A673 (cell line): ENCODE data around the gene MAN2B2. TPM values are rescaled to one million over a fixed set of nuclear protein-coding genes. Genes with fewer than 3 reads are reported as not detected.

ENCODE experiments used
- BruUV-seq: library from RNA; stranded (reverse); fragments of 400-500 nt; replicated peaks from 2 replicates; lab custom pipeline; 2021; lab: Mats Ljungman, UMichigan
- CTCF ChIA-PET: fragments of 300-600 bp; sonication (Branson Sonifier 250); formaldehyde crosslinking; loops from one replicate; lab custom pipeline; 2022; ENCODE audit warnings: antibody characterized with exemption; lab: Charles Lee
- POLR2A ChIA-PET: fragments of 300-600 bp; sonication (Branson Sonifier 250); formaldehyde crosslinking; loops from one replicate; lab custom pipeline; 2022; ENCODE audit warnings: antibody characterized with exemption; ENCODE audit not compliant: low non-redundant PET; lab: Charles Lee
- DNase-seq: peaks from one replicate; pipeline ENCODE4 v3.0.0-alpha.2; 2015; ENCODE audit warnings: low spot score
- H3K27ac ChIP-seq: fragments of 200-600 bp; sonication (generic); 2 replicates; pipeline ENCODE4 v1.5.1; 2016; ENCODE audit warnings: mixed run types, low read depth, mild to moderate bottlenecking, mixed read lengths, antibody characterized with exemption, low read length; ENCODE audit not compliant: poor library complexity, severe bottlenecking
- H3K27me3 ChIP-seq: fragments of 200-600 bp; sonication (generic); replicated peaks from 2 replicates; pipeline ENCODE4 v1.6.1; 2017; ENCODE audit warnings: mixed run types, low read depth, mild to moderate bottlenecking, mixed read lengths, antibody characterized with exemption, low read length; ENCODE audit not compliant: insufficient read depth, poor library complexity
- H3K36me3 ChIP-seq: fragments of 200-600 bp; sonication (generic); 2 replicates; pipeline ENCODE4 v1.6.1; 2016; ENCODE audit warnings: mixed run types, mild to moderate bottlenecking, mixed read lengths, antibody characterized with exemption, low read length; ENCODE audit not compliant: insufficient read depth, poor library complexity, severe bottlenecking
- H3K4me1 ChIP-seq: fragments of 200-600 bp; sonication (generic); 2 replicates; pipeline ENCODE4 v1.6.1; 2017; ENCODE audit warnings: mixed run types, mild to moderate bottlenecking, mixed read lengths, antibody characterized with exemption, low read length; ENCODE audit not compliant: insufficient read depth, poor library complexity, severe bottlenecking
- H3K4me3 ChIP-seq: fragments of 200-600 bp; sonication (generic); 2 replicates; pipeline ENCODE4 v1.5.1; 2016; ENCODE audit warnings: low read depth, mixed run types, mild to moderate bottlenecking, mixed read lengths, low read length; ENCODE audit not compliant: poor library complexity, severe bottlenecking
- H3K9me3 ChIP-seq: fragments of 200-600 bp; sonication (generic); 2 replicates; pipeline ENCODE4 v1.6.1; 2016; ENCODE audit warnings: mixed run types, low read depth, mild to moderate bottlenecking, mixed read lengths, antibody characterized with exemption, low read length; ENCODE audit not compliant: poor library complexity, severe bottlenecking
- CTCF ChIP-seq: fragments of 300-800, 200-600 bp; sonication (generic); conservative IDR thresholded peaks from 2 replicates; pipeline ENCODE4 v1.5.1; 2017; ENCODE audit warnings: low read depth, mild to moderate bottlenecking, antibody characterized with exemption, low read length, moderate library complexity, mixed read lengths
- EZH2 ChIP-seq: fragments of 200-600 bp; sonication (generic); IDR thresholded peaks from 2 replicates; pipeline ENCODE4 v1.6.1; 2017; ENCODE audit warnings: borderline replicate concordance, low read depth, mild to moderate bottlenecking, mixed read lengths, antibody characterized with exemption, low read length; ENCODE audit not compliant: poor library complexity, severe bottlenecking
- intact Hi-C: fragments of 100-400 bp; cut with micrococcal nuclease; formaldehyde crosslinking; loops from one replicate; pipeline ENCODE4 v1.10.0; 2022; ENCODE audit not compliant: unreplicated experiment
- total RNA-seq: library from RNA; stranded (reverse); gene quantifications from 2 replicates; pipeline ENCODE4 v1.2.3, GENCODE V29; 2021

MAN2B2 gene
- total RNA-seq, 1 experiment from 2014 or later, result 14.9 TPM

- BruUV-seq, result no TSS peak
- intact Hi-C loops, result no loop called here
- TF ChIP-seq EZH2 (no peak), CTCF (no peak)
- Histone ChIP-seq H3K4me1 (no peaks in the 10 kb centered on the region), H3K9me3 (peaks cover 5% of the 10 kb centered on the region), H3K27ac (no peak overlapping the region), H3K27me3 (no peaks in the 10 kb centered on the region), H3K36me3 (no peaks in the 10 kb centered on the region), H3K4me3 (no peak overlapping the region)
- no peak for DNase-seq
- POLR2A ChIA-PET, result interaction anchor here (0.6 kb wide), 1 partner anchor 105 kb away, joined by 4 read pairs; no protein-coding TSS in a partner anchor
- CTCF ChIA-PET, result no interaction called here
Measured at GRCh38 chr4:6603128-6603527, 28.1 kb downstream of the MAN2B2 start.

GRCh38 chr4:6605114-6605513 is 30.1 kb downstream of the MAN2B2 start:
- DNase-seq, result no peak
- Histone ChIP-seq H3K27ac (no peak overlapping the region), H3K36me3 (no peaks in the 10 kb centered on the region), H3K4me1 (no peaks in the 10 kb centered on the region), H3K27me3 (no peaks in the 10 kb centered on the region), H3K4me3 (no peak overlapping the region), H3K9me3 (peaks cover 5% of the 10 kb centered on the region)
- POLR2A ChIA-PET, result no interaction called here
- TF ChIP-seq EZH2, result no peak
- TF ChIP-seq CTCF, result no peak
- CTCF ChIA-PET, result no interaction called here
- BruUV-seq, result no TSS peak
- intact Hi-C loops, result no loop called here

- H3K9me3 ChIP-seq, result peaks cover 5% of the 10 kb centered on the region
- H3K27ac ChIP-seq, result no peak overlapping the region
- no peaks in the 10 kb centered on the region for H3K27me3 ChIP-seq
- DNase-seq, result no peak
- H3K36me3 ChIP-seq, result no peaks in the 10 kb centered on the region
- BruUV-seq, result no TSS peak
- ChIA-PET CTCF (no interaction called here), POLR2A (no interaction called here)
- no peak overlapping the region for H3K4me3 ChIP-seq
- intact Hi-C loops, result no loop called here
- TF ChIP-seq EZH2, result no peak
- TF ChIP-seq CTCF, result no peak
- no peaks in the 10 kb centered on the region for H3K4me1 ChIP-seq
Measured at GRCh38 chr4:6605605-6606004, 30.6 kb downstream of the MAN2B2 start.
